Stimulated activated CD4-positive, alpha-beta T cell treated with anti-CD3 and anti-CD28 coated beads, Interleukin-15, amount 100 ng/mL, for 1 hour (primary cell): ENCODE measurements around the gene DGKQ.
A peak's percentile ranks its signal among the peaks of the same experiment; 100 is the strongest.

Experiments
- DNase-seq, 2 donors: peaks; one replicate each; pipeline ENCODE4 v3.0.0-alpha.2; 2020; ENCODE audit warnings: low read depth in 1 of 2, low spot score in 1 of 2

Gene DGKQ, protein sequence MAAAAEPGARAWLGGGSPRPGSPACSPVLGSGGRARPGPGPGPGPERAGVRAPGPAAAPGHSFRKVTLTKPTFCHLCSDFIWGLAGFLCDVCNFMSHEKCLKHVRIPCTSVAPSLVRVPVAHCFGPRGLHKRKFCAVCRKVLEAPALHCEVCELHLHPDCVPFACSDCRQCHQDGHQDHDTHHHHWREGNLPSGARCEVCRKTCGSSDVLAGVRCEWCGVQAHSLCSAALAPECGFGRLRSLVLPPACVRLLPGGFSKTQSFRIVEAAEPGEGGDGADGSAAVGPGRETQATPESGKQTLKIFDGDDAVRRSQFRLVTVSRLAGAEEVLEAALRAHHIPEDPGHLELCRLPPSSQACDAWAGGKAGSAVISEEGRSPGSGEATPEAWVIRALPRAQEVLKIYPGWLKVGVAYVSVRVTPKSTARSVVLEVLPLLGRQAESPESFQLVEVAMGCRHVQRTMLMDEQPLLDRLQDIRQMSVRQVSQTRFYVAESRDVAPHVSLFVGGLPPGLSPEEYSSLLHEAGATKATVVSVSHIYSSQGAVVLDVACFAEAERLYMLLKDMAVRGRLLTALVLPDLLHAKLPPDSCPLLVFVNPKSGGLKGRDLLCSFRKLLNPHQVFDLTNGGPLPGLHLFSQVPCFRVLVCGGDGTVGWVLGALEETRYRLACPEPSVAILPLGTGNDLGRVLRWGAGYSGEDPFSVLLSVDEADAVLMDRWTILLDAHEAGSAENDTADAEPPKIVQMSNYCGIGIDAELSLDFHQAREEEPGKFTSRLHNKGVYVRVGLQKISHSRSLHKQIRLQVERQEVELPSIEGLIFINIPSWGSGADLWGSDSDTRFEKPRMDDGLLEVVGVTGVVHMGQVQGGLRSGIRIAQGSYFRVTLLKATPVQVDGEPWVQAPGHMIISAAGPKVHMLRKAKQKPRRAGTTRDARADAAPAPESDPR

DNA sequence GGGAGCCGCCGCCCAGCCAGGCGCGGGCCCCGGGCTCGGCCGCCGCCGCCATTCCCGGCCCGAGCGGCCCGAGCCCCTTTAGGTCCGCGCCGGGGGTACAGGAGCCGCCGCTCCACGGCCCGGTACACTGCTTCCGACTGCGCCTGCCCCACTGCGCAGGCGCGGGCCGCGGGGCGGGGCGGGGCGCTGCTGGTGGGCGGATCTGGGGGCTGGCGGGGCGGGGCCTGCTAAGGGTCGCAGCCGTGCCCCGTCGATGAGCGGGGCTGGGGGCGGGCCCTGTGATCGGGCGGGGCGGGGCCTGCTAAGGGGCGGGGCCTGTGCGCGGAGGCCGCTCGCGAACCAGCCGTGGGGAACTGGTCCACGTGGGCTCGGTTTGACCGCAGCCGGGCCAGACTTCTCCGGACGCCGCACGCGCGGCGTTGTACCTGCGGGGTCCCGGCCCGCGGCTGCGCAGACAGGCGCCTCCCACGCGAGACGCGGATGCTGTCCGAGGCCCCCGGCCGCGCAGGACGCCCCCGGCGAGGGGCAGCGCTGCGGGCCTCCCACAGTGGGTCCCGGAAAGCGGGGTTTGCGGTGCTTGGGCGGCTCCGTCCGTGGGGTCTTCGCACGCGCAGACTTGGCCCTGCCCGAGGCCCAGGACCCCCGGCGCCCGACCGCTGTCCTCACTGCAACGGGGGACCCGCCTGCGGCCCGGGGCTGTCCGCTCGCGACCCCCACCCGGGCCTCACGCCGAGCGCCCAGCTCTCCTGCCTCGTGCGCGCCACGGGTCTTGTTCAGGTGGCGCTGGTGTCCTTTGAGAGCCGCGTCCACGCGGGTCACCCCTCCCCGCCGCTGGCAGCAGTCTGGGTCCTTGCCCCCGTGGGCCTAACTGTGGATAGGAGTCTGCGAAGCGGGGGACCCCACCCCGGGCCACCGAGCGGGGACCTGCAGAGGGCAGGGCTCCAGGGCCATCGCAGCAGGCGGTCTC lies at the start of gene DGKQ:
DGKQ (minus strand) TSS at position 139 of the 967 bp plus-strand sequence; CDS start at position 52, 87 bp downstream.
- DNase-seq: peak; percentile 84 to 85

- no peak for DNase-seq
Observed at GRCh38 chr4:1022739-1023066, 49.3 kb upstream of the DGKQ start.

DNA sequence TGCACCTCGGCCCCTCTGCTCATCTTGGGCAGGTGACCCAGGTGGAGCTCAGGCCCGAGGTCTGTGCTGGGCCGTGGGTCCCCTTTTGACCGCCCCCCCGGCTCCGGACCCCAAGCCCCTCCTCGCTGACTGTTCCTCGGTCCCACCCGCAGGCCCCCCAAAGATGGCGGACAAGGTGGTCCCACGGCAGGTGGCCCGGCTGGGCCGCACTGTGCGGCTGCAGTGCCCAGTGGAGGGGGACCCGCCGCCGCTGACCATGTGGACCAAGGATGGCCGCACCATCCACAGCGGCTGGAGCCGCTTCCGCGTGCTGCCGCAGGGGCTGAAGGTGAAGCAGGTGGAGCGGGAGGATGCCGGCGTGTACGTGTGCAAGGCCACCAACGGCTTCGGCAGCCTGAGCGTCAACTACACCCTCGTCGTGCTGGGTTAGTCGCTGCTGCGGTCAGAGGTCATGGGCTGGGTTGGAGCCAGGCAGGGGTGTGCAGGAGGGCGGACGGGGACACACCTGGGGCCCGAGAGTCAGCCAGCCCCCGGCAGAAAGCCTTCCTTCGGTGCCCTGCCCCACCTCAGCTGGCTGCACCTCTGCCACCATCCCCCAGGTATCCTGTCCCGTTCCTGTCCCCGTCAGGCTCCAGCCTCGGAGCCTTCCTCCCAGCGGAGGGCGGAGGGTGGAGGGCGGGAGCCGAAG lies 48.8 kb upstream of the DGKQ start:
- no peak for DNase-seq

GRCh38 chr4:1021386-1022050 lies 48.1 kb upstream of the DGKQ start:
- no peak for DNase-seq

GRCh38 chr4:1019729-1020470 lies 46.5 kb upstream of the DGKQ start:
- no peak for DNase-seq

DNA sequence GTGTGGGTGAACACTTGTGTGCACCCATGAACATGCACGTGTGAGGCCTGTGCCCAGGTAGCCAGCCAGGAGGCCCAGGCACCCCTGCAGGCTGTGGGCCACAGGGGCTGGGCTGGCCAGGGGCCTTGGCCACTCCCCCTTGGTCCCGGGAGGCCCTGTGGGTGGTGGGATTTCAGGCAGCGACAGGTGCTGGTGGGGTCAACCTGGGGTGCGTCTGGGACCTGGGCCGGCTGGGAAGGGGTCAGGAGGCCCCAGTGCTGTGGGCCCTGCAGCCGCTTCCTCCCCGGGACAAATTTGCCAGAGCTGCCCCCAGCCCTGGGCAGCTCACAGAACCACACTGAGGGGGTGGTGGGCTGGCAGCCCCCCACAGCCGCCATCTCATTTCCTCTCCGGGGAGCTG lies 46.0 kb upstream of the DGKQ start:
- DNase-seq: no peak

GRCh38 chr4:1018147-1019020 lies 45.0 kb upstream of the DGKQ start:
- DNase-seq: no peak

DNA sequence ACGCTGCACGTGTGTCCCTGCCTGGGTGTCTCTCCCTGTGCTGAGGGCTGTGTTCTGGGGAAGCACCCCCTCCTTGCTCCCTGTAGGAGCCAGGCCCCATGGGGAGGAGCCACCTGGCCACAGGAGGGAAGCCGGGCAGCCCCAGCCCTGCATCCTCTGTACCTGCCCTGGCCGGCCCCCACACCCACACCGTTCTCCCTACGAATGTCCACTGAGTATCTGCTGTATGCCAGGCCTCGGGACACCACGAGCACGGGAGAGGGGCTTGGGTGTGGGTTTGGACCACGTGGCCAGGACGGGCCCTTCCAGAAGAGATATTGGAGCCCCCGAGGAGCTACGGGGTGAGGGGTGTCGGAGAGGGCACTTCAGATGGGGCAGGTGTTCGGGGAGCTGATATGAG lies 44.3 kb upstream of the DGKQ start:
- DNase-seq: no peak

DNA sequence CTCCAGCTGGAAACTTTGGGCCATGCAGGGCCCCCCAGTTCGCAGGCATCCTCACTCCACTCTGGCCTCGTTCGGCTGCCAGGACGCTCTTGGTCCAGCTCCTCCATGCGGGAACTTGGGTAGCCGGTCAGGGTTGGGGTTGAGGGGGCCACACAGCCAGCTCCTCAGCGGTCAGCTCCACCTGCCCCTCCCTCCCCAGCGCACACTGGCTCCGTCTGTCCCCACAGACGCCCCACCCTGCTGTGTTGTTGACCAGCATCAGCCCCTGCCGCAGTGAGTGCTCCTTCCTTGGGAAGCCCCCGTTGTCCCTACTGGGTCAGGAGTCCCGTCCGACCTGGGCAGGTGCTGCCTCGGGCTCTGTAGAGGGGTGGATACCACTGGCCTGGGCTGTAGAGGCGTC lies 43.8 kb upstream of the DGKQ start:
- no peak for DNase-seq

DNA sequence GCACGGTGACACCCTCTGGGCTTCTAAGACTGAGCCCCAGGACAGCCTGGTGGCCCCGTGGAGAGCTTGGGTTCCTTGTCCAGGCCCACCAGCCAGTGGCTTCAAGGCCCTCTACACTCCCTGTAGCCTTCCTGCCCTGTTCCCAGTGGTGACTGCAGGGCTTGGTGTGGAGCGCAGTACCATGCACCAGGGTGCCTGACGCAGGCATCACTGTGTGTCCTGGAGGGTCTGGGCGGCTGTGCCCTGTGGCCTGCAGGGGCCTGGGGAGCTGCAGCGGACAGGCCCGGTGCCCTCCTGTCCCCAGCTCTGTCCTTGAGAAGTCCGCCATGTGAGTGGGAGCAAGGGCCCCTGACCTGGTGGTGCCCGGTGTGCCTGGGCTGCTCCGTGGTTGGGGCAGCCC lies 42.4 kb upstream of the DGKQ start:
- no peak for DNase-seq

- no peak for DNase-seq
Observed at GRCh38 chr4:1015179-1015578, 41.8 kb upstream of the DGKQ start.

DNA sequence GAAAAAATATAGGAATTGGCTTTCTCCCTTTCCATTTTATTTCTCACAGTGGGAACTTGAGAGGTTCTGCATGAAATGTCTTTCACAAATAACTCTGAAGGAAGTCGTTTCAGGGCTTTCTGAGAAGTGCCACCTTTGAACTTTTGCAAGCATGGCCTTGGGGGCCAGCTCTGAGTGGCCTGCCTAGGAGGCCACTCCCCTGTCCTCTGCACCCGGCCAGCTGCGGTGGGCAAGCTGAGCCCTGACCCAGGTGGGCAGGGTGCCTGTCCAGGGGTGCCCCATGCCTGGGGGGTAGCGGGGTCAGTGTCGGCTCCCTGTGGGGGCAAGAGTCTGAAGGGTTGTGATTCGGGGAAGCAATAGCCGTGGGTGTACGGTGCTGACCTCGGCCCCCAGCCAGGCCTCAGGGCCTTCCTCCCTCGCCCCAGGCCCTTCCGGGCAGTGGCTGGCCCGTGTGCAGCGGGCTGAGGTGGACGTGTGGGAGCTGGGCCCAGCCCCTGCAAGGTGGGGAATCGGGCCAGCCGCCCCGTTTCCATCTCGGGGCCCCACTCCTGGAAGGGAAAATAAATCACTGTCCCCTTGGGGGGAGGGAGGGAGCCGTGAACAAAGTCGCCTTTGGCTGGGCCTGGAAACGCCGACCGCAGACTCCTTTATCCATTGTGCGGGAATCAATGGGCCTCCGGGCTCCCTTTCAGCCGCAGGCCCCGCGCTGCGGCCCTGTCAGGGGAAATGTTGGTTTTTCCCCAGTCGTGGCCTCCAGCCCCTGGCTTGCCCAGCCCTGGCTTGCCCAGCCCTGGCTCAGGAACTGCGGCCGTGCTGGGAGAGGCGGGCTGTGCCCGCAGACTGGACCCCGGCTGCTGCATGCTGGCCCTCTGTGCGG lies 41.2 kb upstream of the DGKQ start:
- no peak for DNase-seq

- no peak for DNase-seq
Observed at GRCh38 chr4:1013225-1014073, 40.1 kb upstream of the DGKQ start.

GRCh38 chr4:1012034-1012739 lies 38.8 kb upstream of the DGKQ start:
- peak in 1 of 2 donors; percentile 14 for DNase-seq

GRCh38 chr4:1011666-1012033 lies 38.3 kb upstream of the DGKQ start:
- DNase-seq: no peak
